HFF-Myc (cell line): ENCODE data around the gene KRT8.
"Not testable (repeated sequence)": the region's sequence is repeated elsewhere in the genome, so short reads cannot be mapped to it uniquely, and the experiment has no call there.

ENCODE experiments used
- DNase-seq: peaks from one replicate; pipeline ENCODE4 v3.0.0-alpha.2; 2011; ENCODE audit warnings: low read depth; ENCODE audit errors: extremely low read depth
- H3K4me3 ChIP-seq: replicated peaks from 2 replicates; pipeline ENCODE4 v1.5.1; 2011; ENCODE audit warnings: low read depth, mild to moderate bottlenecking, control low read depth, low read length
- CTCF ChIP-seq: IDR thresholded peaks from 2 replicates; pipeline ENCODE4 v1.5.1; 2012; ENCODE audit warnings: mild to moderate bottlenecking, low read depth, low read length, control low read depth; ENCODE audit errors: missing control alignments

Gene KRT8

GRCh38 chr12:52904509-52905300, at the start of gene KRT8:
Gene KRT8, minus strand, starts transcription at chr12:52905076. Its CDS starts 95 bp downstream, at chr12:52904981.
- not testable (repeated sequence) for DNase-seq, H3K4me3 ChIP-seq

GRCh38 chr12:52953181-52953841, 48.4 kb upstream of the KRT8 start:
- DNase-seq: no peak
- no peak overlapping the region for H3K4me3 ChIP-seq

GRCh38 chr12:52952076-52952801, 47.4 kb upstream of the KRT8 start:
- no peak for TF ChIP-seq CTCF
- DNase-seq: no peak

More at GRCh38 chr12:52953181-52953841, 48.4 kb upstream of the KRT8 start:
- no peak for TF ChIP-seq CTCF

GRCh38 chr12:52951640-52952039, 46.8 kb upstream of the KRT8 start:
- no peak overlapping the region for H3K4me3 ChIP-seq
- no peak for TF ChIP-seq CTCF
- no peak for DNase-seq

More at GRCh38 chr12:52952076-52952801, 47.4 kb upstream of the KRT8 start:
- H3K4me3 ChIP-seq: no peak overlapping the region

- no peak for DNase-seq
- TF ChIP-seq CTCF: no peak
- H3K4me3 ChIP-seq: no peak overlapping the region; the same call in 1 of the 2 replicates
These were observed 46.2 kb upstream of the KRT8 start for GRCh38 chr12:52951126-52951525.

GRCh38 chr12:52950553-52950952, 45.7 kb upstream of the KRT8 start:
- H3K4me3 ChIP-seq: peak overlapping the region; percentile 54
- DNase-seq: no peak
- TF ChIP-seq CTCF: no peak
